NCI-H187 (cell line): ENCODE data around the gene RHOA.
"Not testable (repeated sequence)": the region's sequence is repeated elsewhere in the genome, so short reads cannot be mapped to it uniquely, and the experiment has no call there.

Experiments used
- DNase-seq, 2 experiments: peaks; one replicate each; lab custom pipeline; 2025; lab: John Stamatoyannopoulos, UW

The RHOA gene

GRCh38 chr3:49362561-49362960 lies 49.2 kb downstream of the RHOA start:
- DNase-seq, result no peak

DNA sequence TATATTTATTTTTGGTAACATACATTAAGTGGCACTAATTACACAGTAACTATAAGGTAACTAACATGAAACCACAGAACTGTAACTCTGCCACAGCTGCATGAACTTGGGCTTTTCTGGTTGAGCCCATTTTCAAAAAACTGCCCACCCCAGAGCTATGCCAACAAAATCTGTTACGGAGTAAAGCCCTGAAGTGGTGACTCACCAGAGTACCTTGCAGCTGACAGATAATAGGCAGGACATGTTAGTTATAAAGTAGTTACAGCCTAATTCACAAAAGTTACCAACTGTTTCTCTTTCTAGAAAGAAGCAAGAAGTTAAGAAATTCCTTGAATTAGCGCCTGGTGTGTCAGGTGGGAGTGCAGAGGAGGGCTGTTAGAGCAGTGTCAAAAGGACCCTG lies 52.2 kb downstream of the RHOA start:
- DNase-seq, result no peak

DNA sequence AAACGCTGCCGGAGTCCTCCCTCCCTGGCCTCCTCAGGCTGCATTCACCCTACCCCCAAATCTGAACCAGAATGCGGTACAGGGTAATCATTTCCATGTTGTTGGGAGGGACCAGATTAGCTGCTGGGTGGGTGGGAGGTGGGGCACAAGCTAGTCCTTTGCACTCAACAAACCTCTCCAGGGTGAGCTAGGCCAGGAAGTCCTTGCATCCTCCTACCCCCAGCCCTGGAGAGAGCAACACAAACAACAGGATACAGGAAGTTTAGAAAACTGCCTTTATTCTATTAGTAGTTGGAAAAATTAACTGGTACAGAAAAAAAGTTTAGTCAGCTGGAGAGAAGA lies 52.9 kb downstream of the RHOA start:
- DNase-seq, result no peak

DNA sequence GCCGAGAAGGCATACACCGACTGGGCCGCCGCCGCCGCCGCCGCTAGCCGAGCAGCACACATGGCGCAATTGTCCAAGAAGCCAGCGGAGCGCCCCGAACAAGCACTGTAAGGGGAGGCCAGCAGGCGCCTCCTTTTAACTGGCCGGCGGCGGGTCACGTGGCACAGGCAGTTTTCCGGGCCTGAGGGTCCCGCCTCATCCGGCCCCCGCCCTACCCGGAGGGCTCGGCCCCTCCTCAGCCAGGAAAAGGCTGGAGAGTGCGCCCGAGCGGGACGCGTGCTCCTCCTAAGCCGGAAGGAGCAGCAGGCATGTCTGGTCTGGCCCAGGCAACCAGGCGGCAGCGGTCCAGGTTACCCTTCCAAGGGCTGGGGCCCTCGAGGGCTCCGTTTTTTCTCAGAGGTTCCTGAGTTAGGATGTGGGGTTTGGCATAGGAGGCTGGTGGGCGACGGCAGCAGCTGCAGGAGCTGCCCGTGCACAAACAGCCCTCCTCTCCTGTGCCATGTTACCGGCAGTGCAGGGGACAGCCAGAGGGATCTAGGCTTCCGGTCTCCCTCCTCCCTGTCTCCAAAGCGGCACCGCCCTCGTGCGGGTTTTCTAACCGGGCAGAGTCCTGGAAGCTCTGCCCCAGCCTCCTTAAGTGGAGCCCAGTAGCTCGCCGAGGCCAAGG lies 53.4 kb downstream of the RHOA start, which contains the start of gene GPX1:
Gene GPX1, minus strand, starts transcription at position 137 of the 667 bp plus-strand sequence. Its CDS starts 75 bp downstream, at position 62.
- DNase-seq, result peak; percentile 45 to 82

DNA sequence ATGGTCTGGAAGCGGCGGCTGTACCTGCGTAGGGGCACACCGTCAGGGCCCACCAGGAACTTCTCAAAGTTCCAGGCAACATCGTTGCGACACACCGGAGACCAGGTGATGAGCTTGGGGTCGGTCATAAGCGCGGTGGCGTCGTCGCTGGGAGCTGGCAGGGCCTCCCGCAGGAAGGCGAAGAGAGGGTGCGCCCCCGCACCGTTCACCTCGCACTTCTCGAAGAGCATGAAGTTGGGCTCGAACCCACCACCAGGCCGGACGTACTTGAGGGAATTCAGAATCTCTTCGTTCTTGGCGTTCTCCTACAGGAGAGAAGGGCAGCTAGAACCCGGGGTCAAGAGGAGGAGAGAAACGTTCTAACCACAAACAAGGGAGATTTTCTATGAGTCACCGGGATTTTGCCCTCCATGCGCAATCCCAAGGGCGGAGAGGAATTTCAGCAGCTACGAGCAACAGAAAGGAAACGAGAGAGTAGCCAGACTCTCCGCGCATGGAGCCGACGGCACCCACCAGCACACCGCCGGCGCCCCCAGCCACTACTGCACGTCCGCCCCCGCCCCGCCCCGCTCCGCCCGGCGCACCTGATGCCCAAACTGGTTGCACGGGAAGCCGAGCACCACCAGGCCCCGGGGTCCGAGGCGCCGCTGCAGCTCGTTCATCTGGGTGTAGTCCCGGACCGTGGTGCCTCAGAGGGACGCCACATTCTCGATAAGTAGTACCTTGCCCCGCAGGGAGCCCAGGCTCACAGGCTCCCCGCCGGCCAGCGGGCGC lies 54.1 kb downstream of the RHOA start:
- not testable (repeated sequence) for DNase-seq

DNA sequence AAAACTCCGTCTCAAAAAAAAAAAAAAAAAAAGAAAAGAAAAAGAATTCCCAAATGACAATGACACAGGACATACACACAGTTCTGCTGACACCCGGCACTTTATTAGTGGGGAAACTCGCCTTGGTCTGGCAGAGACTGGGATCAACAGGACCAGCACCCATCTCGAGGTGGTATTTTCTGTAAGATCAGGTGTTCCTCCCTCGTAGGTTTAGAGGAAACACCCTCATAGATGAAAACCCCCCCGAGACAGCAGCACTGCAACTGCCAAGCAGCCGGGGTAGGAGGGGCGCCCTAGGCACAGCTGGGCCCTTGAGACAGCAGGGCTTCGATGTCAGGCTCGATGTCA lies 54.7 kb downstream of the RHOA start:
- not testable (repeated sequence) for DNase-seq

DNA sequence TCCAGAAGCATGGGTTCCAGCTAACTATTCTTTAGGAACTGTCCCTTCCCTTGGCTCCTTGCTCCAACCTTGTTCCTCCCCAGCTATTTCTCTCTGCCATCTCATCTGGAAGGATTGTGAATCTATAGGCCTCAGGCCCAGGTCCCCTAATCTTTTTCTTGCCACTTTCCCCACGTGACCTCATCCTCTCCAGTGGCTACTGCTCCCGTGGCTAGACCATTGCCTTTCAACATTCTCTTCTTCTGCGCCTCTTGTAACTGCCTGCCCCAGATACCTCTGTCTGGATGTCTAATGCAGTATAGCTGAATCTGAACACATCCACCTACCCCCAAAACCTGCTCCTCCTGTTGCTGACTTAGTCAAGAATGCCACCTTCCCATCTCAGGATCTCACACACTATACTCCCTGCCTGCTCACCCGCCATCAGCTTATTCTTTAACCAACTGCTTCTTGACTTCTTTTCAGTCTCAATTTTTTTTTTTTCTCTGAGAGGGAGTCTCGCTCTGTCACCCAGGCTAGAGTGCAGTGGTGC lies 58.8 kb downstream of the RHOA start:
- DNase-seq, result no peak

- no peak for DNase-seq
These were observed 59.5 kb downstream of the RHOA start for GRCh38 chr3:49352281-49352680.

- no peak for DNase-seq
These were observed 60.2 kb downstream of the RHOA start for GRCh38 chr3:49351521-49352011.

GRCh38 chr3:49349348-49350114 lies 62.2 kb downstream of the RHOA start:
- DNase-seq, result no peak

- DNase-seq, result not testable (repeated sequence)
These were observed 63.4 kb downstream of the RHOA start for GRCh38 chr3:49348361-49348760.

GRCh38 chr3:49346797-49347251 lies 65.0 kb downstream of the RHOA start:
- DNase-seq, result no peak

DNA sequence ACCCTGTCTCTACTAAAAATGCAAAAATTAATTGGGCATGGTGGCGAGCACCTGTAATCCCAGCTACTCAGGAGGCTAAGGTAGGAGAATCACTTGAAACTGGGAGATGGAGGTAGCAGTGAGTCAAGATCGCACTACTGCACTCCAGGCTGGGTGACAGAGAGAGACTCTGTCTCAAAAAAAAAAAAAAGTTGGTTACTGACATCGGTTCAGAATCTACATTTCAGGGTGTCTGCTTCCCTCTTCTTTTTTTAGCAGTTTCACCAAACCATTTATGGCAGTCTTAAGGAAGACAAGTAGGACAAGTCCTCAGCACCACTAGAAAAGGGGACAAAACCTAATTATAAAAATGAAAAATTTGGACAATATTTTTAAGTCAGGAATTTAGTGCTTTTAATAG lies 68.6 kb downstream of the RHOA start:
- no peak for DNase-seq

- DNase-seq, result no peak
These were observed 69.8 kb downstream of the RHOA start for GRCh38 chr3:49341996-49342395.

DNA sequence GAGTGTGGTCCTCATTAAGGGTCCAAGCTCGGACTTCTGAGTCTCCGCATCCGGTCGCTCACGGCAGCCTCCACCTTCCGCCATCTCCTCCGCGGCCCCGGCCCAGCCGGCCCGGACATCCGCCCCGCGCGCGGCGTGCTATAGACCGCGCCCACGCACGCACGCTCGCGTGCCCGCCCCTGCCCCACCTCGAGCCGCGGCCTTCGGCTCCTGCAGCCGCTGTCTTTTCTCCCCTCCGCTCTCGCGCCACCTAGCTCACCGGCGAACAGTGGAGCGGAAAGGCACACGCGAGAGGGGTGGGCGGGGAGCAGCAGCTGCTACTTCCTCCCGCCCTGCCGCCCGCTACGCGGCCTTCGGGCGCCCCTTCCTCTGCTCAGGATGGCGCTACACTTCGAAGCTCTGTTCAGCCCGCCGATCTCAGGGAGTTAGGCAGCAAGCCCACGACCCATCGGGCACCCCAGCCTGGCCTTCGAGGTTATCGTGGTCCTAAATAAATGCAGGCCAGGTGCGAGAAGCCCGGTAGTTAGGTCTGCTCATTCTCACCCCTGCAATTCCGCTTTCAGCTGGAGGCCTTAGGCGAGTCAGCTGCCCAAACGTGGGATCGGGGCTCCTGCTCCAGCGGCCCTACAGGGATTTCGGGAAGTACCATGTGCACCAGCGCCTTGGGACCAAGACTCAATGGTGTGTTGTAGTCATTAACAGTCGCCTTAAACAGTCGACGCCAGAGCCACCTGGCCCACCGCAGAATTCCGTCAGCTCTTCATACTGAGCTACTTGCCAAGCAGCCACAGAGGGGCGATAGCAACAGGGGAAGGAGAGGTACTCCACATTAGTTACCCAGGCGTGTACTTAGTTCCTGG lies 71.6 kb downstream of the RHOA start, which contains the start of gene USP4:
Gene USP4, minus strand, starts transcription at position 113 of the 860 bp plus-strand sequence. Its CDS starts 29 bp downstream, at position 84.
- DNase-seq, result peak; percentile 46 to 70

DNA sequence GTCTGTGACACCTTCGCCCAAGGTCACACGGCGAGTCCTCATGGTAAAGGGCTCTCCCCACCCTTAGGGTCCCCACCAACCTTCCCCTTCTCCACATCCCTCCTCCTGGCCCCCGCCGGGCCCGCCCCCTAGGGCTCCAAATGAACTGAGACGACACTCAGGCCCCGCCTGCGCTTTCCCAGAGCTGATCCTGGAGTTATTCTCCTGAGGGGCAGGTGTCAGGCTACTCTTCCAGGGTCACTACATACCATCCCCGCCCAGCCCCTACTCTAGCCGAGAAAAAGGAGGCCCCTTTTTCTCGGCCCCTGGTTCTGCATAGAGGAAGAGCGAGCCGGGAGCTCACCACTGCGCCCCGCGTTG lies 72.2 kb downstream of the RHOA start:
- no peak for DNase-seq

DNA sequence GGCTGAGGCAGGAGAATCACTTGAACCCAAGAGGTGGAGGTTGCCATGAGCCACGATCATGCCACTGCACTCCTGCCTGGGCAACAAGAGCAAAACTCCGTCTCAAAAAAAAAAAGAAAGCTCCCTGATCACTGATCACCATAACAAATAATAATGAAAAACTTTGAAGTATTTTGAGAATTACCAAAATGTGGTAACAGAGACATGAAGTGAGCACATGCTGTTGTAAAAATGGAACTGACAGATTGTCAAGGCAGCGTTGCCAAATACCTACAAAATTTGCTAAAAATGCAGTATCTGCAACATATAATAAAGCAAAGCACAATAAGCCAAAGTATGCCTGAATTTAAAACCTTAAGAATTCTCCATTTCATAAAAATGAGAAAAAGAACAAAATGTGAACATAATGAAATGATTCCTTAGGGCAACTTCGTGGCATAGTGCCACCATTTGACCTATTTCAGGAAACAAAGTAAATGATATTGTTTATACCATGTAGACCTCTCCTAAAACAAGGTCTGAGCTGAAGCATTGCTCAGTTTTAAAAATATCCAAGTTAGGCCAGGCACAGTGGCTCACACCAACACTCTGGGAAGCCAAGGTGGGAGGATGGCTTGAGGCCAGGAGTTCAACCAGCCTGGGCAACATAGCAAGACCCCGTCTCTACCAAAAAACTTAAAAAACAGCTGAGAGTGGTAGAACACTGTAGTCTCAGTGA lies 77.7 kb downstream of the RHOA start:
- no peak for DNase-seq

DNA sequence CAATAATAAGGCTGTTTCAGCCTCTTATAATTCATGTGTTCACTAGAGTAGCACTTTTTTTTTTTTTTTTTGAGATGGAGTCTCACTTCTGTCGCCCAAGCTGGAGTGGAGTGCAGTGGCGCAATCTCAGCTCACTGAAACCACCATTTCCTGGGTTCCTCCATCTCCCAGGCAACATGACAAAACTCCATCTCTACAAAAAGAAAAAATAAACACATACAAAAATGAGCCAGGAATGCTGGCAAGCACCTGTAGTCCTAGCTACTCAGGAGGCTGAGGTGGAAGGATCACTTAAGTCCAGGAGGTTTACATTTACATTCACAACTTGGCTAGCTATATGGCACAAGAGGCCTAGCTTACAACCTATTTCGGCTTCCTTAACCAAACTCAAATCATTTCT lies 78.7 kb downstream of the RHOA start:
- DNase-seq, result no peak

GRCh38 chr3:49329186-49329585 lies 82.6 kb downstream of the RHOA start:
- DNase-seq, result no peak

GRCh38 chr3:49328350-49328749 lies 83.4 kb downstream of the RHOA start:
- not testable (repeated sequence) for DNase-seq

DNA sequence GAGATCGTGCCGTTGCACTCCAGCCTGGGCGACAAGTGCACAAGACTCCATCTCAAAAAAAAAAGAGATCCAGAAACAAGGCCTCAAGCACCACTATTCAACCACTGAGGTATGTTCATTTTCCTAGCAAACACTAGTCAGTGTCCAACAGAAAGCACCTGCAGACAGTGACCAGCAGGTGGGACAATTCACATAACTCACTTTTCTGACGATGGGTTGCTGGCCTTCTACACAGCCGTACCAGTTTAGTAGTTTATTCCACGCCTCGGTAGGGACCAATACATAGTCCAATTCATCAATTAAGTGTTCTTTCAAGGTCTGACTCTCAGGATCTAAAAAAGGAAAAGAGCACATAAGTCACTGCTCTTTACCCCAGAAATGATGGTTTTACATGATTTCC lies 84.3 kb downstream of the RHOA start:
- DNase-seq, result no peak
